HEK293 (cell line): ENCODE data around the gene BCAP31.

Source experiments
- CTCF ChIA-PET: fragments of 350-600 bp; formaldehyde crosslinking; extraction: SDS; loops from one replicate; lab custom pipeline; 2021; ENCODE audit warnings: antibody characterized with exemption; lab: Yijun Ruan, JAX
- POLR2A ChIA-PET: fragments of 300-600 bp; formaldehyde crosslinking; extraction: SDS; loops from one replicate; lab custom pipeline; 2020; ENCODE audit warnings: antibody characterized with exemption, inconsistent platforms; lab: Yijun Ruan, JAX
- H3K27ac ChIP-seq: fragments of 200-500 bp; sonication (Bioruptor generic); 2 replicates; pipeline ENCODE4 v1.5.1; 2014; ENCODE audit warnings: low read depth, low read length, control low read depth, inconsistent platforms; ENCODE audit errors: extremely low read depth
- H3K36me3 ChIP-seq, 2 experiments: fragments of 200-500 bp in 1 of 2; sonication (Bioruptor generic) in 1 of 2; 1 replicate in 1 of 2; 2 replicates in 1 of 2; pipeline ENCODE4 v1.5.1; 2014 to 2017; ENCODE audit warnings: inconsistent platforms in 2 of 2, low read length in 2 of 2; ENCODE audit not compliant: control insufficient read depth in 2 of 2, insufficient read depth in 1 of 2
- H3K4me1 ChIP-seq: fragments of 200-500 bp; sonication (Bioruptor generic); 2 replicates; pipeline ENCODE4 v1.5.1; 2014; ENCODE audit warnings: mild to moderate bottlenecking, low read length, inconsistent platforms; ENCODE audit not compliant: control insufficient read depth, insufficient read depth
- H3K4me3 ChIP-seq: 2 replicates; pipeline ENCODE4 v1.5.1; 2011; ENCODE audit warnings: low read depth, mild to moderate bottlenecking, control low read depth, low read length, moderate library complexity
- H3K9me3 ChIP-seq: fragments of 200-500 bp; sonication (Bioruptor generic); 2 replicates; pipeline ENCODE4 v1.5.1; 2014; ENCODE audit warnings: low read depth, low read length, inconsistent platforms; ENCODE audit not compliant: control insufficient read depth, insufficient read depth
- REPIN1 ChIP-seq: fragments of 450-650 bp; formaldehyde crosslinking; IDR thresholded peaks from 2 replicates; pipeline ENCODE4 v1.5.1; 2017; ENCODE audit warnings: missing biosample characterization, missing genetic modification characterization, low read depth
- SCRT1 ChIP-seq: fragments of 450-650 bp; formaldehyde crosslinking; IDR thresholded peaks from 2 replicates; pipeline ENCODE4 v1.5.1; 2016; ENCODE audit warnings: missing biosample characterization, missing genetic modification characterization, borderline replicate concordance
- SCRT2 ChIP-seq: fragments of 450-650 bp; formaldehyde crosslinking; IDR thresholded peaks from 2 replicates; pipeline ENCODE4 v1.5.1; 2016; ENCODE audit warnings: missing biosample characterization, missing genetic modification characterization
- TCF7L2 ChIP-seq: IDR thresholded peaks from 2 replicates; pipeline ENCODE4 v1.6.1; 2011; ENCODE audit warnings: low read depth, mild to moderate bottlenecking, inconsistent platforms, low read length, moderate library complexity, borderline replicate concordance
- TSHZ1 ChIP-seq: fragments of 450-650 bp; formaldehyde crosslinking; IDR thresholded peaks from 2 replicates; pipeline ENCODE4 v1.5.1; 2016; ENCODE audit warnings: missing biosample characterization, missing genetic modification characterization, borderline replicate concordance
- ZBTB10 ChIP-seq: fragments of 450-650 bp; formaldehyde crosslinking; IDR thresholded peaks from 2 replicates; pipeline ENCODE4 v1.5.1; 2016; ENCODE audit warnings: missing biosample characterization, missing genetic modification characterization
- ZFP3 ChIP-seq: fragments of 450-650 bp; formaldehyde crosslinking; IDR thresholded peaks from 2 replicates; pipeline ENCODE4 v1.5.1; 2016; ENCODE audit warnings: low read depth, missing biosample characterization, missing genetic modification characterization
- ZNF10 ChIP-seq: fragments of 450-650 bp; formaldehyde crosslinking; IDR thresholded peaks from 2 replicates; pipeline ENCODE4 v1.5.1; 2017; ENCODE audit warnings: missing biosample characterization, missing genetic modification characterization
- ZNF112 ChIP-seq: fragments of 450-650 bp; formaldehyde crosslinking; IDR thresholded peaks from 2 replicates; pipeline ENCODE4 v1.5.0; 2017; ENCODE audit warnings: missing biosample characterization, missing genetic modification characterization
- ZNF174 ChIP-seq: fragments of 450-650 bp; formaldehyde crosslinking; IDR thresholded peaks from 2 replicates; pipeline ENCODE4 v1.5.0; 2017; ENCODE audit warnings: missing biosample characterization, mild to moderate bottlenecking, missing genetic modification characterization
- ZNF2 ChIP-seq: fragments of 450-650 bp; formaldehyde crosslinking; IDR thresholded peaks from 2 replicates; pipeline ENCODE4 v1.5.1; 2016; ENCODE audit warnings: missing biosample characterization, missing genetic modification characterization
- ZNF280D ChIP-seq: fragments of 450-650 bp; formaldehyde crosslinking; IDR thresholded peaks from 2 replicates; pipeline ENCODE4 v1.5.1; 2016; ENCODE audit warnings: missing biosample characterization, missing genetic modification characterization
- ZNF394 ChIP-seq: fragments of 450-650 bp; formaldehyde crosslinking; IDR thresholded peaks from 2 replicates; pipeline ENCODE4 v1.5.1; 2016; ENCODE audit warnings: missing biosample characterization, missing genetic modification characterization, mild to moderate bottlenecking, moderate library complexity, borderline replicate concordance
- ZNF423 ChIP-seq: fragments of 450-650 bp; formaldehyde crosslinking; IDR thresholded peaks from 2 replicates; pipeline ENCODE4 v1.5.1; 2016; ENCODE audit warnings: missing biosample characterization, missing genetic modification characterization
- ZNF555 ChIP-seq: fragments of 450-650 bp; formaldehyde crosslinking; conservative IDR thresholded peaks from 2 replicates; pipeline ENCODE4 v1.5.1; 2017; ENCODE audit warnings: missing biosample characterization, mild to moderate bottlenecking, missing genetic modification characterization, inconsistent platforms
- ZNF624 ChIP-seq: fragments of 450-650 bp; formaldehyde crosslinking; IDR thresholded peaks from 2 replicates; pipeline ENCODE4 v1.5.1; 2017; ENCODE audit warnings: missing biosample characterization, missing genetic modification characterization
- ZNF791 ChIP-seq: fragments of 450-650 bp; formaldehyde crosslinking; IDR thresholded peaks from 2 replicates; pipeline ENCODE4 v1.5.1; 2016; ENCODE audit warnings: missing biosample characterization, missing genetic modification characterization
- TF ChIP-seq, protein P1 (sequence below): fragments of 450-650 bp; formaldehyde crosslinking; IDR thresholded peaks from 2 replicates; pipeline ENCODE4 v1.5.1; 2016; ENCODE audit warnings: missing biosample characterization, missing genetic modification characterization
- TF ChIP-seq, protein P2 (sequence below): fragments of 450-650 bp; formaldehyde crosslinking; IDR thresholded peaks from 2 replicates; pipeline ENCODE4 v1.5.1; 2016; ENCODE audit warnings: missing biosample characterization, missing genetic modification characterization

BCAP31 gene

DNA sequence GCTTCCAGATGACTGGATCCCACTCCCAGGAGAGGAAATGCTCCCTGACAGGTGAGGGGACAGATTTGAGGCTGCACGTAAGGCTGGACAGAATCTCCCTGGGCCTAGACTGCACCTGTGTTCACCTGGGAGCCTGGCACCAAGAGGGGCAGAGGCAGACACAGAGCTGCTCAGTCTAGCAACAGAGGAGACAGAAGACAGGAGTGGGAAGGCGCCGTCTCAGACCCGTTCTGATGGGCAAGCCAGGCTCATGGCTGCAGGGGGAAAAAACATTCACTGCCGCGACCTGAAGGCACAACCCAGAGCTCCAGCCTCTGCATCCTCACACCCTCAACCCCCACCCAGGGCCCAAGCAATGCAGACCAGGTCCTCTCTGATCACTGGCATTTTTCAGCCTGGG is 16.8 kb downstream of the BCAP31 start:
- CTCF ChIA-PET, result interaction anchor here (0.6 to 3.6 kb wide), 17 partner anchors 9 to 766 kb away, joined by 3 to 23 read pairs (median 4); no protein-coding TSS in a partner anchor
- TF ChIP-seq ZNF555 (tag by site-specific recombination), result no peak
- no peak for TF ChIP-seq ZNF112 (tag by site-specific recombination)
- no peak for TF ChIP-seq TCF7L2
- no peak for TF ChIP-seq ZNF174
- no peak for TF ChIP-seq SCRT2 (tag by site-specific recombination)
- TF ChIP-seq SCRT1, result no peak
- TF ChIP-seq ZNF10 (tag by site-specific recombination), result no peak
- TF ChIP-seq, protein P1, sequence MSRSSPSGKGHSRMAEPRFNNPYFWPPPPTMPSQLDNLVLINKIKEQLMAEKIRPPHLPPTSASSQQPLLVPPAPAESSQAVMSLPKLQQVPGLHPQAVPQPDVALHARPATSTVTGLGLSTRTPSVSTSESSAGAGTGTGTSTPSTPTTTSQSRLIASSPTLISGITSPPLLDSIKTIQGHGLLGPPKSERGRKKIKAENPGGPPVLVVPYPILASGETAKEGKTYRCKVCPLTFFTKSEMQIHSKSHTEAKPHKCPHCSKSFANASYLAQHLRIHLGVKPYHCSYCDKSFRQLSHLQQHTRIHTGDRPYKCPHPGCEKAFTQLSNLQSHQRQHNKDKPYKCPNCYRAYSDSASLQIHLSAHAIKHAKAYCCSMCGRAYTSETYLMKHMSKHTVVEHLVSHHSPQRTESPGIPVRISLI (tag by site-specific recombination), result no peak
- no peak for TF ChIP-seq ZNF280D (tag by site-specific recombination)
- no peak for TF ChIP-seq ZNF791 (tag by site-specific recombination)
- no peak for TF ChIP-seq ZNF2 (tag by site-specific recombination)
- TF ChIP-seq ZNF394 (tag by site-specific recombination), result no peak
- TF ChIP-seq ZNF624, result no peak
- TF ChIP-seq REPIN1 (tag by site-specific recombination), result no peak
- POLR2A ChIA-PET, result no interaction called here

DNA sequence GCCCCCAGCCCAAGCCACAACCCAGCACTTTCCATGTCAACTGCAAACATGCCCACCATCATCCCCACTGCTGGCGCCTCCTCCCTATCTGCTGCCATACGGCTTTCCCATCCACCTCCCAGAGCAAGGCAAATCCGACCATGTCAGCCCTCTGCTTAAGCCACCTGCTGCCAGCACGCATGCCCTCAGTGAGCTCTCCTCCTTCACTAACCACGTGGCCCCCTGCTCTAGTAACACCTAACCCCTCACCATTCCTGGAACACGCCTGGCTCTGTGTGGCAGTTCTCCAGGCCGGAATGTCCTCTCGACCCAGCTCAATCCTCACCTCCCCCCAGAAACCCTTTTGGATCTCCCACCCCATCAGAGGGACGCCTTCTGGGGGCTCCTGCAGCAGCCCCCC is 17.4 kb downstream of the BCAP31 start:
- TF ChIP-seq ZFP3 (tag by site-specific recombination) (no peak), ZBTB10 (tag by site-specific recombination) (no peak), TSHZ1 (tag by site-specific recombination) (no peak), ZNF423 (tag by site-specific recombination) (no peak)
- TF ChIP-seq, protein P2, sequence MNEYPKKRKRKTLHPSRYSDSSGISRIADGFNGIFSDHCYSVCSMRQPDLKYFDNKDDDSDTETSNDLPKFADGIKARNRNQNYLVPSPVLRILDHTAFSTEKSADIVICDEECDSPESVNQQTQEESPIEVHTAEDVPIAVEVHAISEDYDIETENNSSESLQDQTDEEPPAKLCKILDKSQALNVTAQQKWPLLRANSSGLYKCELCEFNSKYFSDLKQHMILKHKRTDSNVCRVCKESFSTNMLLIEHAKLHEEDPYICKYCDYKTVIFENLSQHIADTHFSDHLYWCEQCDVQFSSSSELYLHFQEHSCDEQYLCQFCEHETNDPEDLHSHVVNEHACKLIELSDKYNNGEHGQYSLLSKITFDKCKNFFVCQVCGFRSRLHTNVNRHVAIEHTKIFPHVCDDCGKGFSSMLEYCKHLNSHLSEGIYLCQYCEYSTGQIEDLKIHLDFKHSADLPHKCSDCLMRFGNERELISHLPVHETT (tag by site-specific recombination), result no peak
- ChIA-PET CTCF (interaction anchor here (0.9 to 2.2 kb wide), 2 partner anchors 167 to 765 kb away, joined by 3 to 8 read pairs; no protein-coding TSS in a partner anchor), POLR2A (no interaction called here)
- Histone ChIP-seq H3K9me3 (no peaks in the 10 kb centered on the region), H3K27ac (no peak overlapping the region), H3K4me3 (no peak overlapping the region), H3K4me1 (no peaks in the 10 kb centered on the region), H3K36me3 (peaks cover 4 to 80% of the 10 kb centered on the region in 2 experiments; a peak in 2 of 3 replicates)

More for the DNA sequence above, 16.8 kb downstream of the BCAP31 start:
- peaks cover 4 to 74% of the 10 kb centered on the region in 2 experiments; a peak in 2 of 3 replicates for H3K36me3 ChIP-seq
- H3K4me3 ChIP-seq, result no peak overlapping the region
- no peaks in the 10 kb centered on the region for H3K9me3 ChIP-seq
- H3K4me1 ChIP-seq, result no peaks in the 10 kb centered on the region
- H3K27ac ChIP-seq, result no peak overlapping the region
